ENCODE measurements around the gene ZNRF1.
A peak's percentile ranks its signal among the peaks of the same experiment; 100 is the strongest.
"Not testable (repeated sequence)": the region's sequence is repeated elsewhere in the genome, so short reads cannot be mapped to it uniquely, and the experiment has no call there.

ZNRF1 gene

GRCh38 chr16:75081179-75081859 is 82.5 kb downstream of the ZNRF1 start:
- no peak for DNase-seq

DNA sequence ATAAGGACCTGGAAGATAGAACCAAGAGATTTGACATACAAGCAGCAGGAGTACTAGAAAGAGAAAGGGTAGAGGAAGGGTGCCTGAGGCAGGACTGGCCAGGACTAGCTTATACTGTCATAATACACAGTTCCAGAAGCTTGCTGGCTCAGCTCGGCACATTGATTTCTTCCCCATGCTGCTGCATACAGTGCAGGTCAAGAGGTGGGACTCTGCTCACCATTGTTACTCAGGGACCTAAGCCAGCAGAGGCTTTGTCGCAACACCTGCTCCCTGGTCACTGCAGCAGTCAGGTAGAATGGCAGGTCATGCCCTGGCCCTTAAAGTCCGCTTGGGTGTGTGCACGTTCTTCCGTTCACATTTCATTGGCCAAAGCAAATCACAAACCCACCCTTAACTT is 85.0 kb downstream of the ZNRF1 start:
- DNase-seq, result no peak

- DNase-seq, result no peak
Measured at GRCh38 chr16:75085556-75085955, 86.7 kb downstream of the ZNRF1 start.

DNA sequence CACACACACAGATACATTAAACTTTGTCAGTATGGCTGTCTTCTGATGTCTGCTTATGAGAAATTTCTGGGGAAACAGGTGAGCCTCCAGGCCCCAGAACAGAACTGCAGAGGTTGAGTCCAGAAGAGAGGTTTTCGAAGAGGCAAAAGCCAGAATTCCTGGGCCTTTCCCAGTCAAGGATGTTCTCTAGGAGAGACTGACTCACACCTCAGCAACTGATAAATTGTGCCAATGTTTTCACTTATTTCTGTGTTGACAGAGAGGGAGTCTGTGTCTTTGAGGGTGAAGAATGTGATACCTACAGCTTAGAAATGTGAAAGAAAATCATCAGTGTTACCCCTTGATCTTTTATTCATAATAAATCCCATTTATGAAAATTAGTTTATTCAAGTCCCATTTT is 87.5 kb downstream of the ZNRF1 start:
- no peak for DNase-seq

- DNase-seq, result no peak
Measured at GRCh38 chr16:75086688-75087374, 88.0 kb downstream of the ZNRF1 start.

DNA sequence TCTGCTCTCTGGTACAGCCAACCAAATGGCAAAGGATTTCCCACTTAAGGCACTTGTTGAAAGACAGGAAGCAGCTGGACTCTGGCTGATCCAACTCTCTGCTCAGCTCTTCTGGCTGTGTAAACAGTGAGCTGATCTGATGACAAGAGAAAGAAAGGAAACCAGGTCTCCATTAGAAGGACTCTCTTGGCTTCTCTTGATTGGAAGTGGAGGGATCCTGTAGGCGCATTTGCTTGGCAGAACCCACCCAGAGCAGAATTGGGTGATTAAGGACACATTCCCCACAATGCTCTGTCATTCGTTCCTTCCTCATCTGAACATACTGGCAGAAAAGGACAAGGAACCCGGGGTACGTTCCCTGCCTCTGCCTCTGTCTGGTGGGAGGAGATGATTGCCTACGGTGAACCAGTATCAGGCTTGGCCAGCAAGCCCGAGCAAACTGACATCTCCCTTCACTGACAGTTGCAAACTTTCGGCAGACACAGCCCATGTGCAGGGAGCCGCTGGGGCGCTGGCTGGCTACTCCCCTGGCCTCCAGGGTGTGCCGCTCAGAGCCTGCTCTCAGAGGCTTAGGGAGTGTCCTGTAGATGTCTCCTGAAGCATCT is 88.7 kb downstream of the ZNRF1 start:
- DNase-seq, result no peak

GRCh38 chr16:75088216-75088615 is 89.4 kb downstream of the ZNRF1 start:
- DNase-seq, result no peak

DNA sequence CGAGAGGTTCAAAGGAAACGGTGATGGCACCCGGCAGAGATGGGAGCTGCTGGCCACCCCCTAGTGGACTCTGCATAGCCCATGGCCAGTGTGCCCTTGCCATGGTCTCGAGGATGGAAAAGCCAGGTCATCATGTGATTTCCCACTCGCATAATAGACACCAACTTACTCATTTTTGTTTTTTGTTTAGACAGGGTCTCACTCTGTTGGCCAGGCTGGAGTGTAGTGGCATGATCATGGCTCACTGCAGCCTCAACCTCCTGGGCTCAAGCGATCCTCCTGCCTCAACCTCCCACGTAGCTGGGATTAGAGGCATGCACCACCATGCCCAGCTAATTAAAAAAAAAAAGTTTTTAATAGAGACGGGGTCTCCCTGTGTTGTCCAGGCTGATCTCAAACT is 90.1 kb downstream of the ZNRF1 start:
- DNase-seq, result no peak

- no peak for DNase-seq
Measured at GRCh38 chr16:75089486-75090202, 90.8 kb downstream of the ZNRF1 start.

- not testable (repeated sequence) for DNase-seq
Measured at GRCh38 chr16:75090899-75091298, 92.1 kb downstream of the ZNRF1 start.

DNA sequence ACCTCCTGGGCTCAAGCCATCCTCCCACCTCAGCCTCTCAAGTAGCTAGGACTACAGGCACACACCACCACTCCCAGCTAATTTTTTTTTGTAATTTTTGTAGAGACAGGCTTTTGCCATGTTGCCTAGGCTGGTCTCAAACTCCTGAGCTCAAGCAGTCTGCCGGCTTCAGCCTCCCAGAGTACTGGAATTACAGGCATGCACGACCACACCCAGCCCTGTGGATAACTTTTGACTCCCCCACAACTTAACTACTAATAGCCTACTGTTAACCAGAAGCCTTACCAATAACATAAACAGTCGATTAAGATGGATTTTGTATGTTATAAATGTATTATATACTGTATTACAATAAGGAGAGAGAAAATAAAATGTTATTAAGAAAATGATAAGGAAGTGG is 92.8 kb downstream of the ZNRF1 start:
- not testable (repeated sequence) for DNase-seq

DNA sequence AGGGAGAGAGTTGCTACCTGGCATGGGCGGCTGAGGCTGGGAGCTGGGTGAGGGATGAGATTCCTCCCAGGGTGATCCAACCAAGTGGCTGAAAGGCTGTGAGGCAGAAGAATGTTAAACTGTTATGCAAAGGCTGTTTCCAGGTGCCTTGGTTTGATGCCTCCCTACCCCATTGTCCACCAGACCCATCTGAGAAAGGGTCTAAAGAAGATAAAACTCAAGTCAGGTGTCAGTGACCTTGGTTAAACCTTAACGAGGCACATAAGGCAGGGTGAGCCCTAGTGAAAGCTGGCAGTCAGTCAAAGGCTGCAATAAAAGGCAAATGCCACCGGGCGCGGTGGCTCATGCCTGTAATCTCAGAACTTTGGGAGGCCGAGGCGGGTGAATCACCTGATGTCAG is 94.0 kb downstream of the ZNRF1 start:
- DNase-seq, result no peak

DNA sequence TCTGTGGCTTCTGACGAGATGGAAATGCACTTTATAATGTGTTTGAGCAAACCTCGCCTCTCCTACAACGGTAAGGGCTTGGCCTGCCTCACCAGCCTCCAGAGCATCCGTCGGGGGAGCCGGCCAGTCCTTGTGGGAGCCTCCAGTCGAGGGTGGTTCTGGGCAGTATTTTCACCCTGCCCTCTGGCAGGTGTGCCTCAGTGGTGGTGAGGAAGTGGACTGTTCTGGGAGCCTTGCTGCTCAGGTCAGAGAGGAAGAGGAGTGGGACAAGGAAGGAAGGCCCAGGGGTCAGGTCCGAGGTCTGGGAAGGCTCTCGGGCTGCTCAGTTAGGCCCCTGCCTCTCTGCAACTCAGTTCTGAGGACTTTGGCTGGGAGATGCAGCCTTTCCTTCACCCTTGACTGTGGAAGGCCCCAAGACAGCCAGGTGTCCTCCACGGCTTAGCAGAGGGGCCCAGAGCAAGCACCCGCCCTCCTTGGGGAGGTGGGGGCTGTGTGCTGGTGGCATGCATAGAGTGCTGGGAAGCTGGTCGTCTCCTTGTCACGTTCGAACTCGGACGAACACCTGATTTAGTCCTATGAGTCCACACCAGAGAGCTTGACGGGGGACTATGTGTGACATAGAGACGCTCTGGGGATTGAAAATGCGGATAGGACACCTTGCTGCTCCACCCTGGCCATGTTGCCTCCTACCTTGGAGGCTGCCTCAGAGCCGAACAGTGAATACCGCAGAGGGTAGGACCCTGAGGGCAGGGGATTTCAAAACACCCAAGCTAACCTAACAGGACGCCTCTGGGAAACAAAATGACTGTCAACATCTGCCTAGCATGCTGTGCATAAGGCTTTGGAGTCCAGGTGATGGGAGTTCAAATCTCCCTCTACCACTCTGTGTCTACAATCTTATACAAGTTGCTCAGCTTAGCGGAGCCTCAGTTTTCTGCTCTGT is 95.0 kb downstream of the ZNRF1 start:
- DNase-seq, result no peak

DNA sequence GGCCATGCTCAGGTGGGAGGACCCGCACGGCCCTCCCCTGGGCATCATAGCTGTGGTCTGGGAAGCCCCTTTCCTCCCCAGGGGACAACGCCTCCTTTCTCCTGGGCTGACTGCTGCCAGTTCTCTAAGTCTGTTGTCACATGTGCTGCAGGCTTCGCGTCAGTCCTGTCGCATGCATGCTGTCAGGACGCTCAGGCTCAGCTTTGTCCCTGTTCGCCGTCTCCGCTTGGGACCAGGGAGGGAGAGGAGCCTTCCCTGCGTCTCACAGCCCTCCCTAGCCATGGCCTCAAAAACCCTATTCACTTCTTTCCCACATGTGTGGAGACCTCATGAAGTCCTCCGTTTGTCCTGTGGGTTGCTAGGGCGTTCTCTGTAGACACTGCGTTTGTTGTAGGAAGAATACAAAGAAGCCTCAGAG is 96.4 kb downstream of the ZNRF1 start:
- DNase-seq, result no peak

DNA sequence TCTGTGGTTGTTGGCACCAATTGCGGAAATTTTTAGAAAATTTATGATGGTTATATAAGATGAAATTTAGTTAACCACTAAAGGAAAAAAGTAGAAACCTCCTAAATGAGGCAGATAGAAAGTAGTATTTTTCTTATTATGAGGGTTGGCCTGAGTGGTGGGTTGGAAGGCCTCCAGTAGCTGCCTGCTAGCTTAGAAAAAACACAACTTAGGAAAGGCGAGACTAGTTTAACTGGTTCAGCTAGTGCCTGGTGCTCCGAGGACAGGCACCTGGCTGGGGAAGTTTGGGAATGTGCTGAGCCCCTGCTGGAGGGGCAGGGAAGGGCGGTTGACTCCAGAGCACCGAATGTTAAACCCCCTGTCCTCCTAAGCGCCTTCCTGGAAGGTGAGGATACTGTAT is 97.8 kb downstream of the ZNRF1 start:
- no peak for DNase-seq

DNA sequence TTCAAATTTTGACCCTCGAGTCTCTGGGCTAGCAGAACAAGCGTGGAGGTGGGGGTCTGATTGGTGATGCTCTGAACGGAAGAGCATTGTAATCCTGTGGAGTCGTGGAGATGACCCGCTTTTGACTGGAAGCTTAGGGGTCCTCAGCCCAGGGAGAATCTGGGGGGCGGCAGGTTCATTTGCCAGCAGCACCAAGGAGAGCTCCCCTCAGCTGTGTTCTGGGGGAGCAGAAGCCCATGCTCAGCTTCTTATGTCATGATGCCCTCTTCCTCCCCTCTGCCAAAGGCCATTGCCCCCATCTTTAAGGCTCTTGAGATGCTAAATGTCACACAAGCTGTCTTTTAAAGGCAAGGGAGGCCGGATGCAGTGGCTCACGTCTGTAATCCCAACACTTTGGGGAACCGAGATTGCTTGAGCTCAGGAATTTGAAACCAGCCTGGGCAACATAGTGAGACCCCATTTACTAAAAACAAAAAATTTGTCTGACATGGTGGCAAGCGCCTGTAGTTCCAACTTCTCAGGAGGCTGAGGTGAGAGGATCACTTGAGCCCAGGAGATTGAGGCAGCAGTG is 98.5 kb downstream of the ZNRF1 start:
- DNase-seq, result no peak

DNA sequence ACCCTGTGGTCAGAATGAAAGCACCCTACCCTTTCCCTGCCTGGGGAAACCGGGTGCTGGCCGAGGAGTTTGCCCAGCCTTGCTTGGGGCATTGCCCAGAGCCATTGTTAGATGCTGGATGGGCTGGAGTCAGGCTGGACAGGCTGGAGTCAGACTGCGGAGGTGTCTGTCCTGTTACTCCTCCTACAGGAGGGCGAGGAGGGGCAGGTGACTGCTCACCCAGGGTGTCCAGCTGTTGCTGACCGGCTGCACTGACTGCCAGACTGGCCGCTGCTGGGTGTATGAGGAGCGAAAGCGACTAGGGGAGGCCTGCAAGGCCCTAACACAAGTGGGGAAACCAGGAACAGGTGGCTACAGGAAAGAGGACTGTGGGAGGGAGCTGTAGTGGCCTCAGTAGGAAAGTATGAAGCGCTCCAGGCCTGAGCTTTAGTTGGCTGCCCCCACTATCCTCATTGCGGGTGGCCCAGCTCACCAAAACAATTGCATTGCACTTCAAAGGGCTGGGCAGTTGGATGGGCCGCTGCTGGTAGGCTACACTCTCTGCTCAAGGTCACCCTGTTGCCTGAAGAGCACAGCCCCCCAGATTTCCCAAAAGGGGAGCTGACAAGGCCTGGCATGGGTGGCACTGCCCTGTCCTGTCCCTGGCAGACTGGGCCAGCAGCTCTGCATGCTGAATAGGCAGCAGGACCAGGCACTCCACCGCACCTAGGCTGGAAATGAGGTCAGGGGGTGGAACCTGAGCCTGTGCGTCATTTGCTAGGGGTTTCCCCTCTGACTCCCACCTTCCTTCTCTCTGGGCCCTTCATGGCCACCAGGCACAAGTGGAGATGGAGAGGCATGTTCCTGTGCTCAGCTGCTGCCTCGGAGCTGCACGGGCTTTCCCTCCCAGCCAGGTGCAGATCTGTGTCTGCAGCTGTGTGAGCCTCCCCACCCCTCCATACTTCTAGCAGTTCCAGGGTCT is 99.4 kb downstream of the ZNRF1 start:
- DNase-seq, result peak; percentile 78

- no peak for DNase-seq
Measured at GRCh38 chr16:75099075-75099667, 100.3 kb downstream of the ZNRF1 start.

- DNase-seq, result peak; percentile 63
Measured at GRCh38 chr16:75099738-75100602, 101.1 kb downstream of the ZNRF1 start.
